ENCODE measurements around the gene NUDT9.
A peak's percentile ranks its signal among the peaks of the same experiment; 100 is the strongest.
"Not testable (repeated sequence)": the region's sequence is repeated elsewhere in the genome, so short reads cannot be mapped to it uniquely, and the experiment has no call there.

Gene NUDT9

GRCh38 chr4:87465739-87466366 is 43.5 kb downstream of the NUDT9 start:
- peak; percentile 20 for DNase-seq (ENCODE audit: low read depth)
- TF ChIP-seq CTCF (IDR thresholded peaks at IDR 0.05; ENCODE audit: control insufficient read depth, insufficient read depth, low read depth, low read length, missing control alignments), result peak; percentile 48

GRCh38 chr4:87469390-87469789 is 47.0 kb downstream of the NUDT9 start:
- H3K4me3 ChIP-seq (ENCODE audit: control insufficient read depth, low read depth, low read length), result no peak overlapping the region
- DNase-seq (ENCODE audit: low read depth), result no peak
- no peak for TF ChIP-seq CTCF (IDR thresholded peaks at IDR 0.05; ENCODE audit: control insufficient read depth, insufficient read depth, low read depth, low read length, missing control alignments)

More at GRCh38 chr4:87465739-87466366, 43.5 kb downstream of the NUDT9 start:
- no peak overlapping the region for H3K4me3 ChIP-seq (ENCODE audit: control insufficient read depth, low read depth, low read length)

- DNase-seq (ENCODE audit: low read depth), result no peak
- TF ChIP-seq CTCF (IDR thresholded peaks at IDR 0.05; ENCODE audit: control insufficient read depth, insufficient read depth, low read depth, low read length, missing control alignments), result no peak
- H3K4me3 ChIP-seq (ENCODE audit: control insufficient read depth, low read depth, low read length), result no peak overlapping the region
These were observed 54.6 kb downstream of the NUDT9 start for GRCh38 chr4:87476934-87477333.

- H3K4me3 ChIP-seq (ENCODE audit: control insufficient read depth, low read depth, low read length), result no peak overlapping the region
- no peak for TF ChIP-seq CTCF (IDR thresholded peaks at IDR 0.05; ENCODE audit: control insufficient read depth, insufficient read depth, low read depth, low read length, missing control alignments)
- no peak for DNase-seq (ENCODE audit: low read depth)
These were observed 56.4 kb downstream of the NUDT9 start for GRCh38 chr4:87478732-87479250.

GRCh38 chr4:87481377-87481776 is 59.0 kb downstream of the NUDT9 start:
- TF ChIP-seq CTCF (IDR thresholded peaks at IDR 0.05; ENCODE audit: control insufficient read depth, insufficient read depth, low read depth, low read length, missing control alignments), result no peak
- no peak for DNase-seq (ENCODE audit: low read depth)
- no peak overlapping the region for H3K4me3 ChIP-seq (ENCODE audit: control insufficient read depth, low read depth, low read length)

- H3K4me3 ChIP-seq (ENCODE audit: control insufficient read depth, low read depth, low read length); DNase-seq (ENCODE audit: low read depth): not testable (repeated sequence)
These were observed 60.9 kb downstream of the NUDT9 start for GRCh38 chr4:87483247-87483646.

- not testable (repeated sequence) for H3K4me3 ChIP-seq (ENCODE audit: control insufficient read depth, low read depth, low read length); DNase-seq (ENCODE audit: low read depth)
These were observed 66.3 kb downstream of the NUDT9 start for GRCh38 chr4:87488666-87489065.

GRCh38 chr4:87489678-87490077 is 67.3 kb downstream of the NUDT9 start:
- DNase-seq (ENCODE audit: low read depth), result no peak
- TF ChIP-seq CTCF (IDR thresholded peaks at IDR 0.05; ENCODE audit: control insufficient read depth, insufficient read depth, low read depth, low read length, missing control alignments), result no peak
- no peak overlapping the region for H3K4me3 ChIP-seq (ENCODE audit: control insufficient read depth, low read depth, low read length)

Data from AG09309 (cell line).